Osteoblast (primary cell): ENCODE data around the gene BBS12. TPM values are rescaled to one million over a fixed set of nuclear protein-coding genes. Genes with fewer than 3 reads are reported as not detected.

Experiments used
- DNase-seq: peaks from one replicate; pipeline ENCODE4 v3.0.0; 2011; ENCODE audit warnings: low spot score, mixed read lengths; ENCODE audit not compliant: insufficient read length; ENCODE audit errors: missing footprints
- H2AFZ ChIP-seq: 2 replicates; pipeline ENCODE4 v1.6.0; 2011; ENCODE audit warnings: mild to moderate bottlenecking, low read length
- H3K27ac ChIP-seq: 2 replicates; pipeline ENCODE4 v1.5.1; 2011; ENCODE audit warnings: mild to moderate bottlenecking, low read depth, low read length, moderate library complexity
- H3K27me3 ChIP-seq: 2 replicates; pipeline ENCODE4 v1.6.0; 2012; ENCODE audit warnings: mild to moderate bottlenecking, control low read depth, inconsistent platforms, low read length, moderate library complexity; ENCODE audit not compliant: insufficient read depth
- H3K36me3 ChIP-seq: 2 replicates; pipeline ENCODE4 v1.5.1; 2011; ENCODE audit warnings: mild to moderate bottlenecking, low read length, control low read depth, moderate library complexity; ENCODE audit not compliant: insufficient read depth
- H3K4me1 ChIP-seq: 2 replicates; pipeline ENCODE4 v1.5.1; 2011; ENCODE audit warnings: mild to moderate bottlenecking, low read length, control low read depth, moderate library complexity; ENCODE audit not compliant: insufficient read depth
- H3K4me2 ChIP-seq: 2 replicates; pipeline ENCODE4 v1.6.0; 2011; ENCODE audit warnings: mild to moderate bottlenecking, low read length; ENCODE audit not compliant: insufficient read depth
- H3K4me3 ChIP-seq: fragments of 200-600 bp; sonication (generic); 3 replicates; pipeline ENCODE4 v1.5.1; 2012; ENCODE audit warnings: mild to moderate bottlenecking, low read length, inconsistent platforms; ENCODE audit not compliant: insufficient read depth
- H3K79me2 ChIP-seq: 2 replicates; pipeline ENCODE4 v1.6.0; 2012; ENCODE audit warnings: mild to moderate bottlenecking, low read length, control low read depth, inconsistent platforms; ENCODE audit not compliant: insufficient read depth
- H3K9me3 ChIP-seq: 2 replicates; pipeline ENCODE4 v1.5.1; 2011; ENCODE audit warnings: low read depth, low read length, control low read depth
- H4K20me1 ChIP-seq: 2 replicates; pipeline ENCODE4 v1.6.0; 2012; ENCODE audit warnings: mild to moderate bottlenecking, low read length, control low read depth; ENCODE audit not compliant: insufficient read depth
- total RNA-seq: library from RNA; depleted of rRNA; stranded (reverse); fragments of >200 nt; gene quantifications from 2 replicates; pipeline ENCODE4 v1.2.3, GENCODE V29; 2012
- TF ChIP-seq, protein P1 (sequence below): IDR thresholded peaks from 2 replicates; pipeline ENCODE4 v1.5.1; 2011; ENCODE audit warnings: mild to moderate bottlenecking, low read depth, low read length, moderate library complexity; ENCODE audit errors: extremely low read depth

The BBS12 gene
- total RNA-seq, 1 donor = 9.4 TPM

DNA sequence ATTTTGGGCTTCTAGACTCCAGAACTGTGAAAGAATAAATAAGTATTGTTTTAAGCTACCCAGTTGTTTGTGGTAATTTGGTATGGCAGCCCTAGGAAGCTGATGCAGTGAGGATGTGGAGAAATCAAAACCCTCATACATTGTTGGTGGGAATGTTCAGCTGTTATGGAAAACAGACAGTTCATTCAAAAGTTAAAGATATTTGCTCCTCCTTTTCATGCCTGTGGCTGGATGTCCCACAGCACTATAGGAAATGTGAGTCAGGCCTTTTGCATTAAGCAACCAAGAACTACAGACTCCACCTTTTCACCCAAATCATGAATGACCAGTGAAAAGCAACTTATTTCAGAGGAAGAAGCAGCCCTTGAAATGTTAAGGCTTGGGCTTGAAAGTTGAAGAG lies 6.7 kb downstream of the BBS12 start:
- H2AFZ ChIP-seq = peak overlapping the region; percentile 51
- H3K4me3 ChIP-seq = no peak overlapping the region
- H3K79me2 ChIP-seq = peaks cover 16% of the 10 kb centered on the region
- H3K27ac ChIP-seq = peak overlapping the region; percentile 82
- H3K27me3 ChIP-seq = no peaks in the 10 kb centered on the region
- TF ChIP-seq, protein P1, sequence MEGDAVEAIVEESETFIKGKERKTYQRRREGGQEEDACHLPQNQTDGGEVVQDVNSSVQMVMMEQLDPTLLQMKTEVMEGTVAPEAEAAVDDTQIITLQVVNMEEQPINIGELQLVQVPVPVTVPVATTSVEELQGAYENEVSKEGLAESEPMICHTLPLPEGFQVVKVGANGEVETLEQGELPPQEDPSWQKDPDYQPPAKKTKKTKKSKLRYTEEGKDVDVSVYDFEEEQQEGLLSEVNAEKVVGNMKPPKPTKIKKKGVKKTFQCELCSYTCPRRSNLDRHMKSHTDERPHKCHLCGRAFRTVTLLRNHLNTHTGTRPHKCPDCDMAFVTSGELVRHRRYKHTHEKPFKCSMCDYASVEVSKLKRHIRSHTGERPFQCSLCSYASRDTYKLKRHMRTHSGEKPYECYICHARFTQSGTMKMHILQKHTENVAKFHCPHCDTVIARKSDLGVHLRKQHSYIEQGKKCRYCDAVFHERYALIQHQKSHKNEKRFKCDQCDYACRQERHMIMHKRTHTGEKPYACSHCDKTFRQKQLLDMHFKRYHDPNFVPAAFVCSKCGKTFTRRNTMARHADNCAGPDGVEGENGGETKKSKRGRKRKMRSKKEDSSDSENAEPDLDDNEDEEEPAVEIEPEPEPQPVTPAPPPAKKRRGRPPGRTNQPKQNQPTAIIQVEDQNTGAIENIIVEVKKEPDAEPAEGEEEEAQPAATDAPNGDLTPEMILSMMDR = no peak
- H3K36me3 ChIP-seq = peaks cover 12% of the 10 kb centered on the region
- peaks cover 12% of the 10 kb centered on the region for H3K4me1 ChIP-seq
- peak; percentile 77 for DNase-seq
- H4K20me1 ChIP-seq = no peaks in the 10 kb centered on the region
- no peaks in the 10 kb centered on the region for H3K9me3 ChIP-seq
- peak overlapping the region; percentile 59 for H3K4me2 ChIP-seq

DNA sequence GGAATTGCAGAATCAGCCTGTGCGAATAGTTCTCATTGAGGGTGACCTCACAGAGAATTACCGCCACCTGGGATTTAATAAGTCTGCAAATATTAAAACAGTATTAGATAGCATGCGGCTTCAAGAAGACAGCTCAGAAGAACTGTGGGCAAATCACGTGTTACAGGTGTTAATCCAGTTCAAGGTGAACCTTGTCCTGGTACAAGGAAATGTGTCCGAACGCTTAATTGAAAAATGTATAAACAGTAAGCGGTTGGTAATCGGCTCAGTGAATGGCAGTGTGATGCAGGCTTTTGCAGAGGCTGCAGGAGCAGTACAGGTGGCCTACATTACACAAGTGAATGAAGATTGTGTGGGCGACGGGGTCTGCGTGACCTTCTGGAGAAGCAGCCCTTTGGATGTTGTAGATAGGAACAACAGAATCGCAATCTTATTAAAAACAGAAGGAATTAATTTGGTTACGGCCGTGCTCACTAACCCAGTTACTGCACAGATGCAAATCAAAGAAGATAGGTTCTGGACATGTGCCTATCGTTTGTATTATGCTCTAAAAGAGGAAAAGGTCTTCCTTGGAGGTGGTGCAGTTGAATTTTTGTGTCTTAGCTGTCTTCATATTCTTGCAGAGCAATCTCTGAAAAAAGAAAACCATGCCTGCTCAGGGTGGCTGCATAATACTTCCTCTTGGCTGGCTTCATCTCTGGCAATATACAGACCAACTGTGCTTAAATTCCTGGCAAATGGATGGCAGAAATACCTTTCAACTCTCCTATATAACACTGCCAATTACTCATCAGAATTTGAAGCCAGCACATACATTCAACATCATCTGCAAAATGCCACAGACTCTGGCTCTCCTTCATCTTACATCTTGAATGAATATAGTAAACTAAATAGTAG lies 10.7 kb downstream of the BBS12 start:
- Histone ChIP-seq H3K27ac (no peak overlapping the region), H3K4me1 (peaks cover 18% of the 10 kb centered on the region), H3K79me2 (peaks cover 10% of the 10 kb centered on the region), H4K20me1 (no peaks in the 10 kb centered on the region), H3K9me3 (no peaks in the 10 kb centered on the region), H2AFZ (no peak overlapping the region), H3K4me3 (no peak overlapping the region), H3K4me2 (no peak overlapping the region), H3K36me3 (peaks cover 12% of the 10 kb centered on the region), H3K27me3 (no peaks in the 10 kb centered on the region)
- TF ChIP-seq, protein P1 = no peak
- DNase-seq = no peak

DNA sequence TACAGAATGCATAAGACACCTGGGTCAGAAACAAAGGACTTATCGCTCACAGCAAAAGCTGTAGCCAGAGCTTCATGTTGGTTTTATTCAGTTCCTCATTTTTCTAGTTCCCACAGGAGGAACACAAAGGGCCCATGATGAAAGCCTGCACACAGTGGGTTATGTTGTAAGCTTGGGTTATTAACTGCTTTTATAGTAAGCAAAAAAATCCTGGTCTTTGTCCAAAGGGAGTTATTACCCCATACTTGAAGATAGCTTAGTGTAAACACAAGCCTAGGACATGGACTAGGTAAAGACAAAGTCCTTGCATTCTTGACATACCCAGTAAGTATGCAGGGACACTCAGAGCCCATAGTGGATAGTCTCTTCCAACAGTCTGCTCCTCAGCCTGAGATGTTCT lies 11.7 kb downstream of the BBS12 start:
- Histone ChIP-seq H3K27me3 (no peaks in the 10 kb centered on the region), H3K9me3 (no peaks in the 10 kb centered on the region), H3K4me3 (no peak overlapping the region), H3K36me3 (peaks cover 12% of the 10 kb centered on the region), H3K27ac (no peak overlapping the region), H4K20me1 (no peaks in the 10 kb centered on the region), H2AFZ (no peak overlapping the region), H3K4me2 (no peak overlapping the region), H3K79me2 (peaks cover 10% of the 10 kb centered on the region), H3K4me1 (peaks cover 10% of the 10 kb centered on the region)
- DNase-seq = no peak
- TF ChIP-seq, protein P1 = no peak

DNA sequence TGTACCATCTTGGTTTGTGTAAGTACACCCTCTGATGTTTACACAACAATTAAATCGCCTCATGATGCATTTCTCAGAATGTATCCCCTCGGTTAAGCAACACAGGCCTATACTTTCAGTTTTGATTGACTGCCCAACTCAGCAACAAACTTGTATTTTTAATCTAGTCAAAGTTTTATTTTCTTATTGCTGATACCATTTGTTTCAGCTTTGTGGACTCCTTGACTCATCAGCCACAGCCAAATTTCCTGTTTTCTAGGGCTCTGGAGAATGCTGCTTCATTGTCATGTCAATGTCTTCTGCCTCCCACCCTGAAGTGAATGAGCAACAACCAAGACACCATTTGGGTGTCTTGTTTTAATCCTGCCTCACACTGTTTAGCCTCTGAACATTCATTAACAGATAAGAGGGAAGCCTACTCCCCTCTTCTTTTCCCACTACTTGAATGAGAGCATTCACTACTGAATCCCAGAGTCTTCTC lies 14.0 kb downstream of the BBS12 start:
- TF ChIP-seq, protein P1 = no peak
- H3K9me3 ChIP-seq = no peaks in the 10 kb centered on the region
- H3K4me1 ChIP-seq = peaks cover 5% of the 10 kb centered on the region
- H3K4me3 ChIP-seq = no peak overlapping the region
- H2AFZ ChIP-seq = peak overlapping the region; percentile 38
- no peaks in the 10 kb centered on the region for H4K20me1 ChIP-seq
- DNase-seq = no peak
- no peaks in the 10 kb centered on the region for H3K27me3 ChIP-seq
- H3K27ac ChIP-seq = peak overlapping the region; percentile 11
- no peaks in the 10 kb centered on the region for H3K79me2 ChIP-seq
- H3K36me3 ChIP-seq = peaks cover 12% of the 10 kb centered on the region
- peak overlapping the region; percentile 23 for H3K4me2 ChIP-seq
